ENCODE results near the gene PTGIS.
"Not testable (repeated sequence)": the region's sequence is repeated elsewhere in the genome, so short reads cannot be mapped to it uniquely, and the experiment has no call there.

PTGIS gene

DNA sequence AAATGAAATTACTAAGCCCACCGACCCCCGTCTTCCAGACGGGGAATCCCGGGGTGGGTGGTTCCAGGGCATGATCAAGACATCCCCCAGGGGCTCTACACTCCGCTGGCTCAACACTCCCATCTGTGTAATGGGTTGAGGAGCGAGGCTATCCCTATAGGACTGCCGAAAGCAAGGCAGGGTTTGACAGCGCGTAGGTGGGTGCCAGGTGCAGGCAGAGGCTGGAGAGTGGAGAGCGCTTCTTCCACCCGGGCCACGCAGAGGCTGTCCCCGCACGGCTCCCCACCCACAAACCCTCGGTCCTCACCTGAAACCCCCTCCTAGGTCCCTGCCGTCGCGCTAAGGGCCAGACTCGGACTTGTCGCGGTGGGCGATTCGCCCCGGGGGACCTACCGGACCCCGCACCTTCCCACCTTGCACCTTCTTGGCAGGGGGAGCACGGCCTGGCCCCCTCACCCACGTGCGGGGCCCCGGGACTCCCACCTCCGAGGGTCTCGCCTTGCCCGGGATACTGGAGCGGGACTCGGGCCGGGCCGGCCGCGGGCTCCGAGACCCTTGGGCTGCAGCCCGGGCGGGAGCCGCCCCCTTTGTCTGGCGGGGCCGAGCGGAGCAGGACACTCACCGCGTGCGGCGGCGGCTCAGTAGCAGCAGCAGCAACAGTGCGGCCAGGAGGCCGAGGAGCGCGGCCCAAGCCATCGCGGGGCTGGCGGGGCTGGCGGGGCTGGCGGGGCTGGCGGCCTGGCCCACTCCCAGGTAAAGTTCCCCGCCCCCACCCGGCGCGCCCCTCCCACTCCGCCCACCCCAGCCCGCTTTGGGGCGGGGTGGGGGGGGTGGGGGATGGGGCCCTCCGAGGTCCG lies at the start of gene PTGIS:
Gene PTGIS, minus strand, starts transcription at position 717 of the 857 bp plus-strand sequence. Its CDS starts 21 bp downstream, at position 696.
- no peak for DNase-seq (ENCODE audit: low read depth in 2 of 2)

DNA sequence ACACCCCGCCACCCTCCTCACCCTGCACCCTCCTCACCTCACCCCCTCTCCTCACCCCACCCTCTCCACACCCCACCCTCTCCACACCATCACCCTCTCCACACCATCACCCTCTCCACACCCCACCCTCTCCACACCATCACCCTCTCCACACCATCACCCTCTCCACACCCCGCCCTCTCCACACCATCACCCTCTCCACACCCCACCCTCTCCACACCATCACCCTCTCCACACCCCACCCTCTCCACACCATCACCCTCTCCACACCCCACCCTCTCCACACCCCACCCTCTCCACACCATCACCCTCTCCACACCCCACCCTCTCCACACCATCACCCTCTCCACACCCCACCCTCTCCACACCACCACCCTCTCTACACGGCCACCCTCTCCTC lies 49.5 kb upstream of the PTGIS start:
- not testable (repeated sequence) for DNase-seq (ENCODE audit: low read depth in 2 of 2)

DNA sequence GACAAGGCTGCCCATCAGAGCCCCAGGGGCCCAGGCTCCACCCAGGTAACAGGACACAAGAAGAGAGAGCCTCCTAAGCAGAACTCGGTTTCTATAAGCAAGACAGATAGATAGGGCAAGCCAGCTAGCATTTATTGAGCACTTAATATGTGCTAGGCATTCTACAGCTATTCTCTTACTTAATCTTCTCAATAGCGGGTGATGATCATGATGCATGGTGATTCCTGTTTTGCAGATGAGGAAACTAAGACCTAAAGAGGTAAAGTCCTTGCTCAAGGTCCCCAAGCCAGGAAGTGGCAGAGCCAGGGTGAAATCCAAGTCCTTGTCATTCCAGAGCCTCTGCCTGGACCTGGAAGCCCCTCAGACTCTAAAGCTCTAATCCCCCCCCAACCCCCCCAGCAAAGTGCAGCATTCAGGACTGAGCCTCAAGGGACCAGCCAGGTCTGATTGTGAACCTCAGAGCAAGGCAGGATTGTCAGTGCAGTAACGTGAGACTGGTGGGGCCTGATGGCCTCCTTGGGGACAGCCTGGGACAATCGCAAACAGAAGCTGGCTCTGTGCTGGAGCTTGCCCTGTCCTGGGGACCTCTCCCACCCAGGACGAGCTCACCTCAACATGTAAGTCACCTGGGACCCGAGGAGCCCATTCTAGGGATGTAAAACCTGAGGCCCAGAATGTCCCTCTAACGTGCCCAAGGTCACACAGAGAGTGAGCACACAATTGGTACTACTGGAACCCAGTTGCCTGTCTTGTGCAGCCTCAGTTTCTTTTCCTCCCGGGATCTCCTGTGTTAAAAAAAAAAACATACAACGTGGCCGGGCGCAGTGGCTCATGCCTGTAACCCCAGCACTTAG lies 48.4 kb upstream of the PTGIS start:
- DNase-seq (ENCODE audit: low read depth in 2 of 2): no peak

- DNase-seq (ENCODE audit: low read depth in 2 of 2): no peak
Observed at GRCh38 chr20:49615401-49616153, 47.6 kb upstream of the PTGIS start.

GRCh38 chr20:49615051-49615400 lies 47.1 kb upstream of the PTGIS start:
- DNase-seq (ENCODE audit: low read depth in 2 of 2): not testable (repeated sequence)

DNA sequence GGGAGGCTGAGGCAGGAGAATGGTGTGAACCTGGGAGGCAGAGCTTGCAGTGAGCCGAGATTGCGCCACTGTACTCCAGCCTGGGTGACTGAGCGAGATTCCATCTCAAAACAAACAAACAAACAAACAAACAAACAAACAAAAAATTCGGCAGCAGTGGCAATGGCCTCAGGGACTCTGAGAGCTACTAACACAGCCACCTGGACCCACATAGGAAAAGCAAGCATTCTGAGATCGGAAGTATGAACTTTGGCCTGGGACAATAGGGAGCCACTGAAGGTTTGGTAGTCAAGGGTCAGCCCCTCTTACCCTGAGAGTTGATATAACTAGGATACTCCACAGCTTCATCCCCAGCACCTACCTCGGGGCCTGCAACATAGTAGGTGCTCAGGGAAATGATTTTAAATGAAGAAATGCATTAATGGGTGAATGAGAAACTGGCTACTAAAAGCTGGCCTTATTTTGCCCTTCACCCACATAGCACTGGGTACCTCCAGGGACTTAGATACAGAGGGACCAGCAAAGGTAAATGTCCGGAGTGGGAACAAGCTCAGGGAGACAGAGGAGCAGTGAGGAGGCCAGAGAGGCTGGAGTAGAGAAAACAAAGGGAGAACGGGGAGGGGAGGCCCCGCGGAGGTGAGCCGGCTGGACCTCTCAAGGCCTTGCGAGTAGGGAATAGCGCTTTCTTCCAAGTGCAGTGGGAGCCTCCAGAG lies 46.6 kb upstream of the PTGIS start:
- no peak for DNase-seq (ENCODE audit: low read depth in 2 of 2)

DNA sequence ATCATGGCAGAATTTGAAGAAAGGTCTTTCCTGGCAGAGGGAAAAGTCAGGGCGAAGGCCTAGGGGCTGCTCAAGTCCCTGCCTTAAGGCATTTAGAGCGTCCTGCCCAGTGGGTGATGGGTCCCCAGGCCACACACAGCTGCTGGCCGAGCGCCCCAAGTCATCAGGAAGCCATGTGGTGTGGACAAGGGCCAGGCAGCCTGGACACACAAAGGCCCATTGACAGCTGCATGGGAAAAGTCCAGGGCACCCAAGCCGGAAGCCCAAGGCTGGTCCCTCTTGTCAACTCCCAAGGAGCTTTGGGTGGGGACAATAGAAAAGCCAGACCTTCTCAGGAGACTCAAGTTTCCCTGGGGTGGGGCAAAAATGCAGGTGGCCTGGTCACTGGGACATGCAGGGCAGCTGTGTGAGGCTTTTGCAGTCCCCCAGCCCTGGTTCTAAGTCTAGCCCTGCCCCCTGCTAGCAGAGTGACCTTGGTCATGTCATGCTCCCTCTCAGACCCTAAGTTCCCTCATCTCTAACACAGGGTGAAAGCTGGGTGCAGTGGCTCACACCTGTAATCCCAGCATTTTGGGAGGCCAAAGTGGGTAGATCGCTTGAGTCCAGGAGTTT lies 44.3 kb upstream of the PTGIS start:
- no peak for DNase-seq (ENCODE audit: low read depth in 2 of 2)

GRCh38 chr20:49611539-49612126 lies 43.7 kb upstream of the PTGIS start:
- not testable (repeated sequence) for DNase-seq (ENCODE audit: low read depth in 2 of 2)

- DNase-seq (ENCODE audit: low read depth in 2 of 2): peak; percentile 64 to 69
Observed at GRCh38 chr20:49610691-49611538, 43.0 kb upstream of the PTGIS start.

DNA sequence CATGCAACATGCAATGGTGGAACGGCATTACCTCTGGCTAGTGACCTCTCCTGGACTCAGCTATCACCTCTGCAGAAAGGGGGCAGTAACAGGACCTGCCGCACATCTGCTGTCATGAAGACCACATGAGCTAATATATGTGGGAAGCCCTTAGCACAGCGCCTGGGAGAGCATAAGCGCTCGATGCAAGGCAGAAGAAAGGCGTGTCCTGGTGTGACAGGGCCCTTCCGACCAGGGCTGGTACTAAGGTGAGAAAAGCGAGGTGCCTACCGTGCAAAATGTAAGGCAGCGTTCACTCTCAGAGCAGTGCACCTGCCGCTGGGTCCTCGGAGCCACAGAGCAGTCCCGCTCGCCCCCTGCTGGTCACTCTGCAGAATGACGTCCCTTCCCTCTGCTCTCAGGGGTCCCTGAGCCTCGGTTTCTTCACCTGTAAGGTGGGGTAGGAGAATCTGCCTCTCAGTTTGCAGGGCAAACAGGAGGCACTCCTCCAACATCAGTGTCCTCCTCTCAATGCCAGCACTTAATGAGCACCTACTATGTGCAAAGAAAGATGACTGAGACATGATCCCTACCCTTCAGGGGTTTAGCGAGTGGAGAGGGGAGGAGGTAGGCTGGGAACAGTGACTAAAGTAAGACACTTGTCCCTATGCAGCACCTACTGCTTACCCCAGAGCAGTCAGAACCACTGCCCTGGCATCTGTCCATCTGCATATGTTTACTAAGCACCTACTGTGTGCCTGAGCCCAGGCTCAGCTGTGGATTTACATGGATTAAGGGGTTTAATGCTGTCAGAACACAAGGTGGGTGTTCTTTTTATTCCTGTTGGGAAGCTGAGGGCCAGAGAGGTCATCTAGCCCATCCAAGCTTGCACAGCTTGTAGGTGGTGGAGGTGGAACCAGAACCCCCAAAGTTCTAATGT lies 41.1 kb upstream of the PTGIS start:
- peak; percentile 66 to 69 for DNase-seq (ENCODE audit: low read depth in 2 of 2)

GRCh38 chr20:49607568-49607967 lies 39.6 kb upstream of the PTGIS start:
- no peak for DNase-seq (ENCODE audit: low read depth in 2 of 2)

GRCh38 chr20:49603209-49603627 lies 35.3 kb upstream of the PTGIS start:
- DNase-seq (ENCODE audit: low read depth in 2 of 2): no peak

- no peak for DNase-seq (ENCODE audit: low read depth in 2 of 2)
Observed at GRCh38 chr20:49602345-49603208, 34.6 kb upstream of the PTGIS start.

- DNase-seq (ENCODE audit: low read depth in 2 of 2): no peak
Observed at GRCh38 chr20:49601153-49601924, 33.4 kb upstream of the PTGIS start.

- DNase-seq (ENCODE audit: low read depth in 2 of 2): no peak
Observed at GRCh38 chr20:49599746-49600113, 31.8 kb upstream of the PTGIS start.

DNA sequence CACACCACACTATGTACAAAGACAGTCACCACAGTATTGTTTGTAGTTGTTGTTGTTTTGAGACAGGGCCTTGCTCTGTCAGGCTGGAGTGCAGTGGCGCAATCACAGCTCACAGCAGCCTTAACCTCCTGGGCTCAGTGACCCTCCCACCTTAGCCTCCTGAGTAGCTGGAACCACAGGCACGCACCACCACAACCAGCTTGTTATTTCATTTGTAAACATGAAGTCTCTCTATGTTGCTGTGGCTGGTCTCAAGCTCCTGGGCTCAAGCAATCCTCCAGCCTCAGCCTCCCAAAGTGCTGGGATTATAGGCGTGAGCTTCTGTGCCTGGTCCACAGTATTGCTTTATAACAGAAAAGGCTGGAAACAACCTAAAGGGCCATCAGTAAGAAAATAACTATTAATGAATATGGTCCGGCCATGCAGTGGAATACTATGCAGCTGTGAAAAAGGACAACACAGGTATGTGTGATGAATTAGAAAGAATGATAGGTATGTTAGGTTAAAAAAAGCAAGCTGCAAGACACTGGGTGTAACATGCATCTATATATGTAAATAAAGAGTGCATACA lies 30.0 kb upstream of the PTGIS start:
- no peak for DNase-seq (ENCODE audit: low read depth in 2 of 2)

Data from stimulated activated CD4-positive, alpha-beta T cell treated with anti-CD3 and anti-CD28 coated beads, Interleukin-1b, Interleukin-23, amount 100 ng/mL, for 4 hours (primary cell).